HepG2 (cell line): ENCODE data around the gene DGKD. TPM values are rescaled to one million over a fixed set of nuclear protein-coding genes. Genes with fewer than 3 reads are reported as not detected.

Experiments used
- ATAC-seq: fragments of 200-7000 bp; cut with Tn5 transposase; 3 replicates; pipeline ENCODE4 v1.9.1; 2020; ENCODE audit warnings: mild to moderate bottlenecking, moderate library complexity
- BruUV-seq: library from RNA; stranded (reverse); fragments of 400-500 nt; replicated peaks from 2 replicates; lab custom pipeline; 2021; lab: Mats Ljungman, UMichigan
- CTCF ChIA-PET: fragments of 300-600 bp; formaldehyde crosslinking; extraction: SDS; loops from one replicate; lab custom pipeline; 2021; ENCODE audit warnings: low total read pairs, inconsistent platforms, low intra/inter-chr PET ratio; lab: Yijun Ruan, JAX
- POLR2A ChIA-PET: fragments of 350-600 bp; sonication (Branson Sonifier 250); formaldehyde crosslinking; loops from one replicate; lab custom pipeline; 2020; ENCODE audit warnings: antibody characterized with exemption, inconsistent platforms; lab: Yijun Ruan, JAX
- DNase-seq: peaks from one replicate; pipeline ENCODE4 v3.0.0-alpha.2; 2015; ENCODE audit warnings: low spot score
- FAIRE-seq: peaks from 3 replicates; lab custom pipeline; 2011; peaks lifted over from hg19 to GRCh38; lab: Jason Lieb, UNC
- H2AFZ ChIP-seq: one replicate; pipeline ENCODE4 v1.6.1; 2011; ENCODE audit warnings: low read length, inconsistent platforms
- H3K27ac ChIP-seq: fragments of 300-600 bp; 3 replicates; pipeline ENCODE4 v1.8.0; 2011; ENCODE audit warnings: mixed run types, mild to moderate bottlenecking, mixed read lengths, low read length, inconsistent platforms; ENCODE audit not compliant: insufficient read depth; ENCODE audit errors: extremely low read length
- H3K27me3 ChIP-seq, 2 experiments: fragments of 200-600 bp in 1 of 2; 2 replicates in 1 of 2; 3 replicates in 1 of 2; pipeline versions ENCODE4 v1.6.0 to v1.8.0; 2011; ENCODE audit warnings: low read length in 2 of 2, mild to moderate bottlenecking in 2 of 2, moderate library complexity in 2 of 2, inconsistent platforms in 1 of 2; ENCODE audit not compliant: insufficient read depth in 2 of 2, control insufficient read depth in 1 of 2
- H3K36me3 ChIP-seq, 2 experiments: fragments of 200-600 bp in 1 of 2; replicated peaks in 1 of 2; 2 replicates in 1 of 2; 3 replicates in 1 of 2; pipeline versions ENCODE4 v1.5.1 to v1.8.0; 2011; ENCODE audit warnings: low read length in 2 of 2, inconsistent platforms in 1 of 2; ENCODE audit not compliant: insufficient read depth in 2 of 2, control insufficient read depth in 1 of 2
- H3K4me1 ChIP-seq: 2 replicates; pipeline ENCODE4 v1.5.1; 2012; ENCODE audit warnings: low read length, inconsistent platforms; ENCODE audit not compliant: insufficient read depth
- H3K4me2 ChIP-seq: 2 replicates; pipeline ENCODE4 v1.6.0; 2011; ENCODE audit warnings: low read depth, low read length, inconsistent platforms
- H3K4me3 ChIP-seq, 3 experiments: fragments of 200-600 bp in 1 of 3; sonication (generic), shearing (Covaris generic) in 1 of 3; replicated peaks in 1 of 3; 2 replicates each; pipeline ENCODE4 v1.5.1; 2011 to 2016; ENCODE audit warnings: low read length in 3 of 3, inconsistent platforms in 2 of 3, low read depth in 2 of 3, mild to moderate bottlenecking in 2 of 3, control low read depth in 1 of 3, mixed read lengths in 1 of 3; ENCODE audit not compliant: insufficient read depth in 1 of 3
- H3K79me2 ChIP-seq: one replicate; pipeline ENCODE4 v1.6.1; 2011; ENCODE audit warnings: low read length, inconsistent platforms; ENCODE audit not compliant: insufficient read depth
- H3K9ac ChIP-seq: 2 replicates; pipeline ENCODE4 v1.6.0; 2011; ENCODE audit warnings: mild to moderate bottlenecking, low read depth, low read length, inconsistent platforms; ENCODE audit not compliant: insufficient read depth
- H3K9me3 ChIP-seq: 2 replicates; pipeline ENCODE4 v1.5.1; 2012; ENCODE audit warnings: mild to moderate bottlenecking, low read length
- H4K20me1 ChIP-seq: 2 replicates; pipeline ENCODE4 v1.6.0; 2011; ENCODE audit warnings: inconsistent platforms, mild to moderate bottlenecking, low read length, moderate library complexity; ENCODE audit not compliant: insufficient read depth
- E2F2 ChIP-seq: sonication (generic); formaldehyde crosslinking; IDR thresholded peaks from 2 replicates; pipeline ENCODE4 v1.4.0; 2020; ENCODE audit warnings: missing genetic modification reagents, borderline replicate concordance
- EEA1 ChIP-seq: sonication (generic); formaldehyde crosslinking; IDR thresholded peaks from 2 replicates; pipeline ENCODE4 v1.5.1; 2020; ENCODE audit warnings: mild to moderate bottlenecking, missing genetic modification reagents, borderline replicate concordance
- MTA1 ChIP-seq: sonication (generic); formaldehyde crosslinking; IDR thresholded peaks from 2 replicates; pipeline ENCODE4 v1.4.0; 2020; ENCODE audit warnings: missing genetic modification reagents, mild to moderate bottlenecking, borderline replicate concordance
- RCOR2 ChIP-seq: IDR thresholded peaks from 2 replicates; pipeline ENCODE4 v1.6.1; 2016; ENCODE audit warnings: missing biosample characterization, missing genetic modification reagents
- RXRA ChIP-seq: sonication (generic); formaldehyde crosslinking; IDR thresholded peaks from 2 replicates; pipeline ENCODE4 v1.5.1; 2020; ENCODE audit warnings: missing genetic modification reagents
- TAF1 ChIP-seq: sonication (generic); formaldehyde crosslinking; IDR thresholded peaks from 2 replicates; pipeline ENCODE4 v1.4.0; 2020; ENCODE audit warnings: missing genetic modification reagents
- UBTF ChIP-seq: sonication (generic); formaldehyde crosslinking; IDR thresholded peaks from 2 replicates; pipeline ENCODE4 v1.4.0; 2020; ENCODE audit warnings: mild to moderate bottlenecking, missing genetic modification reagents
- USF2 ChIP-seq, 2 experiments: sonication (generic) in 1 of 2; formaldehyde crosslinking in 1 of 2; IDR thresholded peaks; 2 replicates each; pipeline versions ENCODE4 v1.5.1 to v1.6.1; 2011 to 2020; ENCODE audit warnings: borderline replicate concordance in 1 of 2, low read depth in 1 of 2, low read length in 1 of 2, mild to moderate bottlenecking in 1 of 2, missing genetic modification reagents in 1 of 2, moderate library complexity in 1 of 2
- WGBS: methylation state at CpG from one replicate; pipeline ENCODE4 v1.1.6; 2017; ENCODE audit warnings: low lambda C conversion rate; 5-methylcytosine and 5-hydroxymethylcytosine counted together
- in situ Hi-C: cut with HindIII; loops from 2 replicates; pipeline ENCODE4 v1.10.0; 2017; ENCODE audit warnings: low pct_unique_long_range_greater_than_20kb; ENCODE audit not compliant: extremely low pct_ligation_motif_present
- intact Hi-C: fragments of 100-400 bp; cut with micrococcal nuclease; formaldehyde crosslinking; loops from one replicate; pipeline ENCODE4 v1.10.0; 2022; ENCODE audit not compliant: unreplicated experiment
- polyA plus RNA-seq, 8 experiments: library from polyadenylated mRNA; depleted of rRNA in 3 of 8; stranded (reverse) in 7 of 8; unstranded in 1 of 8; fragments of >200 nt; fragmentation: Illumina TruSeq in 4 of 8; extraction: Trizol in 4 of 8; gene quantifications; 2 replicates each; pipeline versions ENCODE4 v1.2.1 to v1.2.3, GENCODE V29; 2011 to 2016; ENCODE audit warnings: low read depth in 4 of 8, missing spikeins in 1 of 8, mixed read lengths in 1 of 8; ENCODE audit not compliant: insufficient read depth in 1 of 8
- total RNA-seq, 5 experiments: library from RNA; depleted of rRNA; stranded (reverse); fragments of >200 nt; fragmentation: Illumina TruSeq; extraction: Trizol; gene quantifications; 2 replicates each; pipeline ENCODE4 v1.2.3, GENCODE V29; 2016; ENCODE audit warnings: low read depth in 1 of 5

Gene DGKD
- total and polyA plus RNA-seq, 2 of the 13 experiments (the other 11 are each of a cell fraction or from before 2014, with no cell fraction given): 24.5 to 33.2 TPM

GRCh38 chr2:233418052-233418760 lies 63.9 kb downstream of the DGKD start:
- ATAC-seq: no peak
- intact Hi-C loops: no loop called here

GRCh38 chr2:233418761-233419546 lies 64.7 kb downstream of the DGKD start:
- CTCF ChIA-PET: no interaction called here
- DNase-seq: no peak
- Histone ChIP-seq H3K36me3 (peaks cover 1 to 9% of the 10 kb centered on the region in 2 experiments; a peak in 2 of 5 replicates), H3K4me2 (no peak overlapping the region), H4K20me1 (no peaks in the 10 kb centered on the region), H2AFZ (no peak overlapping the region), H3K27me3 (no peaks in the 10 kb centered on the region), H3K27ac (no peak overlapping the region), H3K9me3 (no peaks in the 10 kb centered on the region), H3K4me1 (peaks cover 23% of the 10 kb centered on the region), H3K79me2 (peaks cover 11% of the 10 kb centered on the region), H3K9ac (no peak overlapping the region), H3K4me3 (no peak overlapping the region)
- FAIRE-seq: no peak
- ATAC-seq: no peak
- WGBS: 94% methylated on average over 19 of the region's 19 CpGs
- in situ Hi-C loops: no loop called here
- POLR2A ChIA-PET: interaction anchor here (1.0 kb wide), 1 partner anchor 30 kb away, joined by 5 read pairs; no protein-coding TSS in a partner anchor
- no TSS peak for BruUV-seq
- intact Hi-C loops: no loop called here
- no peak for TF ChIP-seq E2F2 (CRISPR knock-in tag)
- TF ChIP-seq USF2 (IDR thresholded peaks at IDR 0.05; ENCODE audit: low read depth, low read length): no peak
- no peak for TF ChIP-seq USF2 (CRISPR knock-in tag; IDR thresholded peaks at IDR 0.05; ENCODE audit: borderline replicate concordance)
- TF ChIP-seq RCOR2 (CRISPR knock-in tag): no peak
- TF ChIP-seq TAF1 (CRISPR knock-in tag): no peak
- TF ChIP-seq UBTF (CRISPR knock-in tag): no peak
- no peak for TF ChIP-seq MTA1 (CRISPR knock-in tag)

More at GRCh38 chr2:233418052-233418760, 63.9 kb downstream of the DGKD start:
- FAIRE-seq: no peak
- Histone ChIP-seq H3K4me3 (no peak overlapping the region), H3K9me3 (no peaks in the 10 kb centered on the region), H3K4me1 (peaks cover 21% of the 10 kb centered on the region), H3K27ac (no peak overlapping the region), H4K20me1 (no peaks in the 10 kb centered on the region), H3K9ac (no peak overlapping the region), H3K36me3 (peaks cover 1 to 9% of the 10 kb centered on the region in 2 experiments; a peak in 2 of 5 replicates), H3K27me3 (no peaks in the 10 kb centered on the region), H3K4me2 (no peak overlapping the region), H2AFZ (no peak overlapping the region), H3K79me2 (peaks cover 10% of the 10 kb centered on the region)
- CTCF ChIA-PET: no interaction called here
- in situ Hi-C loops: no loop called here
- no peak for DNase-seq
- BruUV-seq: no TSS peak
- WGBS: 95% methylated on average over 3 of the region's 3 CpGs
- TF ChIP-seq RXRA: no peak
- TF ChIP-seq EEA1 (CRISPR knock-in tag): no peak
- POLR2A ChIA-PET: interaction anchor here (0.5 to 1.0 kb wide), 2 partner anchors 8 to 30 kb away, joined by 3 to 5 read pairs; no protein-coding TSS in a partner anchor
